BLaER1 treated with 17β-estradiol and CSF1 and Interleukin-3, amounts not matched to agents 10 nM and 100 nM (cell line): Measurements from ENCODE around the gene HSD17B4.

Source experiments
- H3K27ac ChIP-seq, 11 experiments: shearing (Covaris generic); formaldehyde crosslinking; 2 replicates each; pipeline ENCODE4 v1.8.1; 2022
- H3K27me3 ChIP-seq, 11 experiments: shearing (Covaris generic); formaldehyde crosslinking; 2 replicates each; pipeline ENCODE4 v1.8.1; 2022
- H3K36me3 ChIP-seq, 11 experiments: shearing (Covaris generic); formaldehyde crosslinking; 2 replicates each; pipeline ENCODE4 v1.8.1; 2022
- H3K4me1 ChIP-seq, 10 experiments: shearing (Covaris generic); formaldehyde crosslinking; 2 replicates each; pipeline ENCODE4 v1.8.1; 2022
- H3K4me2 ChIP-seq, 11 experiments: shearing (Covaris generic); formaldehyde crosslinking; 2 replicates each; pipeline ENCODE4 v1.8.1; 2022
- H3K4me3 ChIP-seq, 10 experiments: shearing (Covaris generic); formaldehyde crosslinking; 2 replicates each; pipeline ENCODE4 v1.8.1; 2022
- H3K9ac ChIP-seq, 11 experiments: shearing (Covaris generic); formaldehyde crosslinking; 2 replicates each; pipeline ENCODE4 v1.8.1; 2022
- H3K9me3 ChIP-seq, 11 experiments: shearing (Covaris generic); formaldehyde crosslinking; replicated peaks in 1 of 11; 2 replicates each; pipeline ENCODE4 v1.8.1; 2022
- H4K20me1 ChIP-seq, 11 experiments: shearing (Covaris generic); formaldehyde crosslinking; 2 replicates each; pipeline ENCODE4 v1.8.1; 2022
- Cebpa-rat ChIP-seq, 11 experiments: shearing (Covaris generic); IDR thresholded peaks; 2 replicates each; pipeline ENCODE4 v1.8.1; 2022

The HSD17B4 gene

GRCh38 chr5:119454171-119454570 is 1.9 kb downstream of the HSD17B4 start:
- Histone ChIP-seq H3K9me3 (peaks cover 17 to 28% (median 24%) of the 10 kb centered on the region in 11 experiments), H3K9ac (peak overlapping the region in 1 of 11 experiments; percentile 85; a peak in 1 of 22 replicates), H3K4me1 (peaks cover 7 to 86% (median 16%) of the 10 kb centered on the region in 10 experiments), H3K4me3 (peak overlapping the region in 2 of 10 experiments; percentile 66 to 95; a peak in 4 of 20 replicates), H4K20me1 (peaks cover 0 to 58% (median 0%) of the 10 kb centered on the region in 11 experiments; a peak in 2 of 22 replicates), H3K27me3 (no peaks in the 10 kb centered on the region), H3K36me3 (peaks cover 11 to 36% (median 20%) of the 10 kb centered on the region in 11 experiments; a peak in 17 of 22 replicates), H3K27ac (no peak overlapping the region), H3K4me2 (peak overlapping the region in 5 of 11 experiments; percentile 75 to 97 (median 90); a peak in 8 of 22 replicates)
- no peak for TF ChIP-seq Cebpa-rat (IDR thresholded peaks at IDR 0.05)

DNA sequence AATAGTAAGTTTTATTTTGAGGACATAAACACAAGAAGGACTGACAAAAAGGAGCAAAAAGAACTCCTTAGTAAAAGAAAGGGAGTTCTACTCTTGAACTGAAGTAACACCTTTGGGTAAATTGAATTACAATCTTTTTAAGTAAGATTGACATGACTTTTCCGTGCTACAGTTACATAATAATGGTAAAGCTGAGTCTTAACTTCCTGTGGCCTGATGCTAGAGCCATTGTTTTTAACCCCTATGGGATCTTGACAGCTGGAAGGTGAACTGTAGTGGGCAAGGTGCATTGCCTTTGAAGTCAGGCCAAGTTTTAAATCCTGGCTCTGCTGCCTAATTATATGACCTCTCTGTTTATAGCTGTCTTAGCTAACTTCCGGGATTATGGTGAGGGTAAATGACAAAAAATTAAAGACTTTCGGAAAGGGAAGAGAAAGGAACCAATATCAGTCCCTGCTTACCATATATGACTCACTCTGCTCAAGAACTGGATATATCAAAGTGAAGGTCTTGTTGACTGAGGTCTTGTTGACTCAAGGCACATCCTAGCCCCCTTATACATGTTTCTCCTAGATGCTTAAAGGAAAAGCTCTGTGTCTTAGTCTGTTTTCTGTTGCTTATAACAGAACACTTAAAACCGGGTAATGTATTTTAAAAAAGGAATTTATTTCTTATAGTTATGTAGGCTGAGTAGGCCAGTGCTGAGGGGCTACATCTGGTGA is 6.8 kb downstream of the HSD17B4 start:
- Histone ChIP-seq H4K20me1 (peaks cover 0 to 95% (median 0%) of the 10 kb centered on the region in 11 experiments; a peak in 3 of 22 replicates), H3K4me2 (peak overlapping the region in 2 of 11 experiments; percentile 17 to 18; a peak in 2 of 22 replicates), H3K9me3 (peaks cover 0 to 5% (median 0%) of the 10 kb centered on the region in 11 experiments; a peak in 1 of 22 replicates), H3K9ac (no peak overlapping the region), H3K27ac (no peak overlapping the region), H3K4me1 (peaks cover 0 to 61% (median 1%) of the 10 kb centered on the region in 10 experiments; a peak in 9 of 20 replicates), H3K36me3 (peaks cover 24 to 76% (median 35%) of the 10 kb centered on the region in 11 experiments; a peak in 19 of 22 replicates), H3K4me3 (no peak overlapping the region), H3K27me3 (no peaks in the 10 kb centered on the region)
- no peak for TF ChIP-seq Cebpa-rat (IDR thresholded peaks at IDR 0.05)

DNA sequence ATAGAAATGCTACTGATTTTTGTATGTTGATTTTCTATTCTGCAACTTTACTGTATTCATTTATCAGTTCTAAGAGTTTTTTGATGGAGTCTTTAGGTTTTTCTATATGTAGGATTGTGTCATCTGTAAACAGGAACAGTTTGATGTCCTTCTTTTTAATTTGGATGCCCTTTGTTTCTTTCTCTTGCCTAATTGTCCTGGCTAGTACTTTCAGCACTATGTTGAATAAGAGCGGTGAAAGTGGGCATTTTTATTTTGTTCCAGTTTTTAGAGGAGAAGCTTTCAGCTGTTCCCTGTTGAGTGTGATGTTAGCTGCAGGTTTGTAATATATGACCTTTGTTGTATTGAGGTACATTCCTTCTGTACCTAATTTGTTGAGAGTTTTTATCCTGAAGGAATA is 13.3 kb downstream of the HSD17B4 start:
- Histone ChIP-seq H3K27ac (no peak overlapping the region), H3K27me3 (no peaks in the 10 kb centered on the region), H3K4me2 (peak overlapping the region in 1 of 11 experiments; percentile 4; a peak in 1 of 22 replicates), H3K36me3 (peaks cover 35 to 83% (median 47%) of the 10 kb centered on the region in 11 experiments), H3K4me3 (no peak overlapping the region), H3K9ac (no peak overlapping the region), H4K20me1 (peaks cover 0 to 85% (median 0%) of the 10 kb centered on the region in 11 experiments; a peak in 4 of 22 replicates), H3K4me1 (peaks cover 0 to 14% (median 5%) of the 10 kb centered on the region in 10 experiments; a peak in 9 of 20 replicates), H3K9me3 (peaks cover 25 to 45% (median 35%) of the 10 kb centered on the region in 11 experiments)
- TF ChIP-seq Cebpa-rat (IDR thresholded peaks at IDR 0.05) = no peak

GRCh38 chr5:119468286-119468685 is 16.0 kb downstream of the HSD17B4 start:
- Histone ChIP-seq H3K4me3 (no peak overlapping the region), H3K9ac (no peak overlapping the region), H3K4me2 (no peak overlapping the region), H3K9me3 (peaks cover 25 to 45% (median 35%) of the 10 kb centered on the region in 11 experiments), H3K27ac (no peak overlapping the region), H3K36me3 (peaks cover 38 to 77% (median 50%) of the 10 kb centered on the region in 11 experiments), H4K20me1 (peaks cover 0 to 85% (median 0%) of the 10 kb centered on the region in 11 experiments; a peak in 4 of 22 replicates), H3K27me3 (no peaks in the 10 kb centered on the region), H3K4me1 (peaks cover 0 to 20% (median 6%) of the 10 kb centered on the region in 10 experiments; a peak in 9 of 20 replicates)
- no peak for TF ChIP-seq Cebpa-rat (IDR thresholded peaks at IDR 0.05)

- no peak for TF ChIP-seq Cebpa-rat (IDR thresholded peaks at IDR 0.05)
- Histone ChIP-seq H3K4me1 (peaks cover 0 to 20% (median 6%) of the 10 kb centered on the region in 10 experiments; a peak in 9 of 20 replicates), H3K36me3 (peaks cover 31 to 78% (median 47%) of the 10 kb centered on the region in 11 experiments), H4K20me1 (peaks cover 0 to 76% (median 0%) of the 10 kb centered on the region in 11 experiments; a peak in 4 of 22 replicates), H3K4me3 (no peak overlapping the region), H3K27ac (peak overlapping the region in 3 of 11 experiments; percentile 16 to 52 (median 26); a peak in 4 of 22 replicates), H3K9me3 (peaks cover 25 to 35% (median 31%) of the 10 kb centered on the region in 11 experiments), H3K27me3 (no peaks in the 10 kb centered on the region), H3K4me2 (peak overlapping the region in 6 of 11 experiments; percentile 2 to 62 (median 38); a peak in 10 of 22 replicates), H3K9ac (no peak overlapping the region)
These were observed 17.9 kb downstream of the HSD17B4 start for GRCh38 chr5:119470105-119470763.

DNA sequence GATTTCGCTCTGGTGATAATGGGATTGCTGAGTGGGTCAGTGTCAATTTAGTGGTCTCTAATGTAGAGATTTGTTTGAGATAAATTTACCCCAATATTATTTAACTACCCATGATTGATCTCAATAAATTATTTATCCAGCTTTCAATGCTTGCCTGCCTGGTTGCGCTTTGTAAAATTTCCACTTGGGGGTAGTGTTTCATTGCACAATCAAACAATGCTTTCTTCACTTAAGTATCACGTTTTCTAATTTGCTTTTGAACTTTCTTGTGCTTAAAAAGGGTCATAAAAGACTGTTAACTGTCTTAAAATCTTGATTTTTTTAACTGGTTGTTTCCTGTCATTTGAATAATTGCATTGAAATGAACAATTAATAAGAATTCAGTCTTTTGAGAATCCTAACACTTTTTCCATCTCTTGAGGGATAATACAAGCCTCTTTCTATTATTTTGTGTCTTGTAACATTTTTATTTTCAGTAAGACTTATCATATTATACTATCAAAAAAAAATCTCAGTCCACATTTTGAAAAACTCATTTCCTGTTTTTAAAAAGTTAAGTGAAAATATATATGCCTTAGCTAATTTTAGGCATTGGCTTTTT is 18.7 kb downstream of the HSD17B4 start:
- Histone ChIP-seq H3K4me2 (peak overlapping the region in 6 of 11 experiments; percentile 2 to 62 (median 38); a peak in 8 of 22 replicates), H3K9ac (no peak overlapping the region), H3K4me1 (peaks cover 0 to 20% (median 6%) of the 10 kb centered on the region in 10 experiments; a peak in 9 of 20 replicates), H3K27me3 (no peaks in the 10 kb centered on the region), H3K9me3 (peaks cover 25 to 35% (median 30%) of the 10 kb centered on the region in 11 experiments), H3K36me3 (peaks cover 32 to 78% (median 48%) of the 10 kb centered on the region in 11 experiments), H3K4me3 (no peak overlapping the region), H3K27ac (peak overlapping the region in 3 of 11 experiments; percentile 16 to 52 (median 26); a peak in 4 of 22 replicates), H4K20me1 (peaks cover 0 to 69% (median 0%) of the 10 kb centered on the region in 11 experiments; a peak in 4 of 22 replicates)
- TF ChIP-seq Cebpa-rat (IDR thresholded peaks at IDR 0.05) = peak in 2 of 11 experiments; percentile 59 to 64; a peak in 3 of 22 replicates

DNA sequence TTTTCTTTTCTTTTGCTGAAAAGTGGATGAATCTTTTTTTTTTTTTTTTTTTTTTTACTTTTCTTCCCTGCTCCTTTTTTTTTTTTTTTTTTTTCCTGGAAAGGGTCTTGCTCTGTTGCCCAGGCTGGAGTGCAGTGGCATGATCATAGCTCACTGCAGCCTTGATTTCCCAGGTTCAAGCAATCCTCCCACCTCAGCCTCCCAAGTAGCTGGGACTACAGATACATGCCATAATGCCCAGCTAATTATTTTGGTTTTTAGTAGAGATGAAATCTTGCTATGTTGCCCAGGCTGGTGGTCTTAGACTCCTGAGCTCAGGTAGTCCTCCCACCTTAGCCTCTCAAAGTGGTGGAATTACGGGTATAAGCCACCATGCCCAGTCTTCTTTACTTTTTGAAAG is 20.9 kb downstream of the HSD17B4 start:
- H3K27ac ChIP-seq = no peak overlapping the region
- TF ChIP-seq Cebpa-rat (IDR thresholded peaks at IDR 0.05) = no peak
- H4K20me1 ChIP-seq = peaks cover 0 to 60% (median 0%) of the 10 kb centered on the region in 11 experiments; a peak in 4 of 22 replicates
- peaks cover 15 to 20% (median 18%) of the 10 kb centered on the region in 11 experiments for H3K9me3 ChIP-seq
- H3K4me2 ChIP-seq = no peak overlapping the region
- H3K27me3 ChIP-seq = no peaks in the 10 kb centered on the region
- H3K36me3 ChIP-seq = peaks cover 41 to 82% (median 58%) of the 10 kb centered on the region in 11 experiments
- no peak overlapping the region for H3K9ac ChIP-seq
- no peak overlapping the region for H3K4me3 ChIP-seq
- H3K4me1 ChIP-seq = peaks cover 0 to 20% (median 6%) of the 10 kb centered on the region in 10 experiments; a peak in 9 of 20 replicates

GRCh38 chr5:119476341-119476740 is 24.0 kb downstream of the HSD17B4 start:
- Histone ChIP-seq H3K36me3 (peaks cover 36 to 93% (median 59%) of the 10 kb centered on the region in 11 experiments), H3K27me3 (no peaks in the 10 kb centered on the region), H3K4me1 (peaks cover 0 to 2% (median 0%) of the 10 kb centered on the region in 10 experiments; a peak in 4 of 20 replicates), H4K20me1 (peaks cover 0 to 58% (median 0%) of the 10 kb centered on the region in 11 experiments; a peak in 2 of 22 replicates), H3K9me3 (no peaks in the 10 kb centered on the region), H3K27ac (no peak overlapping the region), H3K9ac (no peak overlapping the region), H3K4me2 (no peak overlapping the region), H3K4me3 (no peak overlapping the region)
- TF ChIP-seq Cebpa-rat (IDR thresholded peaks at IDR 0.05) = no peak
